ENCODE data around the gene TIMM21.

TIMM21 gene, protein sequence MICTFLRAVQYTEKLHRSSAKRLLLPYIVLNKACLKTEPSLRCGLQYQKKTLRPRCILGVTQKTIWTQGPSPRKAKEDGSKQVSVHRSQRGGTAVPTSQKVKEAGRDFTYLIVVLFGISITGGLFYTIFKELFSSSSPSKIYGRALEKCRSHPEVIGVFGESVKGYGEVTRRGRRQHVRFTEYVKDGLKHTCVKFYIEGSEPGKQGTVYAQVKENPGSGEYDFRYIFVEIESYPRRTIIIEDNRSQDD

GRCh38 chr18:74147779-74148542 lies at the start of gene TIMM21, which contains the start of gene FBXO15:
TIMM21 (plus strand) TSS chr18:74148523; CDS start chr18:74148809, 286 bp downstream.
FBXO15 (minus strand) TSS chr18:74147834; CDS start chr18:74147785, 49 bp downstream.
- peak; percentile 96 for DNase-seq

DNA sequence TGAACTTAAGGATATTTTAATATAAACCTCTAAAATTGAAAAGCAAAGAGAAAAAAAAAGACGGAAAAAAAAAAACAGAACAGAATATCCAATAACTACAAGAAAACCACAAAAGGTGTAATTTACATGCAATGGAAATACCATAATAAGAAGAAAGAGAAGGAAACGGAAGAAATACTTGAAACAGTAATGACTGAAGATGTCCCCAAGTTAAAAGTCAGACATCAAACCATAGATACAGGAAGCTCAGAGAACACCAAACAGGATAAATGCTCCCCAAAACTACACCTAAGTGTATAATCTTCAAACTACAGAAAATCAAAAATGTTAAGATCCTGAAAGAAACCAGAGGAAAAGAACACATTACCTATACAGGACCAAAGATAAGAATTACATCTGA lies 39.9 kb upstream of the TIMM21 start:
- no peak for DNase-seq

GRCh38 chr18:74110149-74110548 lies 38.2 kb upstream of the TIMM21 start:
- no peak for DNase-seq

DNA sequence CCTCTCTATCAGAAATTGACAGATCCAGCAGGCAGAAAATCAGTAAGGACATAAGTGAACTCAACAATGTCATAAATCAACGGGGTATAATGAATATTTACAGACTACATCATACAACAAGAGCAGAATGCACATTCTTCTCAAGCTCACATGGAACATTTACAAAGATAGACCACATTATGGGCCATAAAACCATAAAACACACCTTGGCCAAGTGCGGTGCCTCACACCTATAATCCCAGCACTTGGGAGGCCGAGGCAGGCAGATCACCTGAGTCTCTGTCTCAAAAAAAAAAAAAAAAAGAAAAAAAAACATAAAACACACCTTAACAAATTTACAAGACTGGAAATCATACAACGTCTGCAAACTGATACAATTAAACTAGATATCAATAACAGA lies 37.3 kb upstream of the TIMM21 start:
- DNase-seq: no peak

DNA sequence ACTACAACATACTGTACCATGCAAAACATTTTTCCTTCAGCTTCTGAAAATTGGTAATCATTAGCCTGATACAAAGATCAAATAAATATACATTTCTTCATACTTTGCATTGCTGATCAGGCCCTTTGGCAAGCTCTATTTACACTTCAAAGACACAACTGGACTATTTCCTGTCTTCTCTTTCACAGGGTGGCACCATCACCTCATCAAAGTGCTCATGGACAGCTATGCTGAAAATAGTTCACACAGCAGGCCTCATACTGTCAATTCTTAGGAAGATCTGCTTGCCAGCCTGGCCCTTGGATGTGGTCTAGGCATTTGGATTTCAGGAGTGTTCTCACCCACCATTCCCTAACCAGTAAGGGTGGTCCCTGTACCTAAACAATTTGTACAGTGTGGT lies 34.6 kb upstream of the TIMM21 start:
- DNase-seq: no peak

- DNase-seq: no peak
Observed at GRCh38 chr18:74114116-74114515, 34.2 kb upstream of the TIMM21 start.

GRCh38 chr18:74115046-74115445 lies 33.3 kb upstream of the TIMM21 start:
- DNase-seq: no peak

DNA sequence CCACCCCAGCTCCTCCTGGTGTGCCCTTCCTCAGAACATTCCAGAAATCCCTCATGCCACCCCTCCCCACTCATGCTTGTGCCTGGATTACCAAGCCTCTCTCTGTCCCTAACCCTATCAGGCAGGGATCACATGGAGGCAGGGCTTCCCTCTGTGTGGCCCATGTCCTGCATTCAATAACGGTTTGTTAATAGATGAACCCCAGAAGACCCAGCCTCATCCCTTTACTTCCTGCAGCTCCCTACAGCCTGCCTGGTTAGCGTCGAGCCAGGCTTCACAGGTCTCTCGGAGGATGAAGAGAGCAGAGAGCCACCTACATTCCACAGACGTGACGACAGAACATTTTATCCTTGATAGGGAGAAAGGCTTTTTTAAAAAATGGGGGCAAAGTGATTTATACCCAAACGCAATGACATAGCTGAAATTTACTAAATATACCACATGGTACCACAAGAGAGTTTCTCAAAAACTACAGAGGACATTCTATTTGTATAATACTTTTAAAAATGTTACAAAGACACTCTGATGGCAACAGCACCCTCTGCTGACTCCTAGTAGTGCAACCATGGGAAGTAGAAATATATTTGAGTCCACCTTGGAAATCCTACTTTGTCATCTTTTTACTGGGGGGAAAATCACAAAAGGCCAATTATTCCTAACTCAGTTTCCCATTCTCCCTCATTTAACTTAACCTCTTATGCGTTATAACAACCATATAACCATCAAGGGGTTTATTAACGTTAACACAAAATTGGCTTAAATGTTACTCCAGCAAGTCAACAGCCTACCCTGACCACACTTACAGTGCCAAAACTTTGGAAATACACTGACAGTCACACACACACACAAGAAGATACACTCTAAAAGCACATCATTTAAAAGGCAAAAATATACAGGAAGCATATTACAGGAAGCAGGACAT lies 31.4 kb upstream of the TIMM21 start:
- DNase-seq: no peak

DNA sequence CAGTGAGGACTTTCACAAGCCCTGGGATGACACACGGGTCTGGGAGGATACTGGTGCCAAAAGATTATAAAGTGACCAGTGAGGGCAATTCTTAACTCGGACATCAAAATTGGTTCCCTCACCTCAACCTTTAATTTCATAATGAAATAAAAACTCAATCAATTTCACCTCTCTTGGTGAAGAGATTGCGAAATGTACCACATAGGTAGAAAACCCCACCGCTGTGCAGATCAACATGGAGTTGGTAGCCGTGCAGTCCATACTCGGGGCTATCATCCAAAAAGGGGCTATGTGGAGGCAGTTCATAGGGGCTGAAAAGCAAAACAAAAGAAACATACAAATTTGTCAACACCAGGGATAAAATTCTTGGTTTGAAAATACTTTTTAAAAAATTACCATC lies 25.1 kb upstream of the TIMM21 start:
- DNase-seq: no peak

GRCh38 chr18:74124642-74125041 lies 23.7 kb upstream of the TIMM21 start:
- DNase-seq: no peak

- DNase-seq: no peak
Observed at GRCh38 chr18:74126684-74127655, 21.4 kb upstream of the TIMM21 start.

- no peak for DNase-seq
Observed at GRCh38 chr18:74128159-74128558, 20.2 kb upstream of the TIMM21 start.

DNA sequence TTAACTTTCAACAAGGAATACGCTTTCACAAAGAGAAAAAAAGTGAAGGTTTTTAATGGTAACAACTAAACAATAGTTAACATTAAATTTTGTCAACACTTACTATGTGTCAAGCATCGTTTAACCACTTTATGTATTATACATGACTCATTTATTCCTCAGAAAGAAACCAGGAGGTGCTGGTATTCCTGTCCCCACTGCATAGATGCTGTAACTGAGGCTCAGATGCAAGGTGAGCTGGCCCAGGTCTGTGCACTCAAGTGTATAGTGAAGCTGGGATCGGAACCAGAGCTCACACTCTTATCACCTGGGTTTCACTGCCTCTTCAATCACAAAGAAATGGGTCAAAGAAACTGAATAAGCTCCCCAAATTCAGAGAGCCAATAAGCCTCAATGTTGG lies 17.2 kb upstream of the TIMM21 start:
- no peak for DNase-seq

- DNase-seq: no peak
Observed at GRCh38 chr18:74132201-74132600, 16.1 kb upstream of the TIMM21 start.

- DNase-seq: no peak
Observed at GRCh38 chr18:74137920-74138538, 10.3 kb upstream of the TIMM21 start.

GRCh38 chr18:74139411-74139810 lies 8.9 kb upstream of the TIMM21 start:
- no peak for DNase-seq

- no peak for DNase-seq
Observed at GRCh38 chr18:74139888-74140287, 8.4 kb upstream of the TIMM21 start.

DNA sequence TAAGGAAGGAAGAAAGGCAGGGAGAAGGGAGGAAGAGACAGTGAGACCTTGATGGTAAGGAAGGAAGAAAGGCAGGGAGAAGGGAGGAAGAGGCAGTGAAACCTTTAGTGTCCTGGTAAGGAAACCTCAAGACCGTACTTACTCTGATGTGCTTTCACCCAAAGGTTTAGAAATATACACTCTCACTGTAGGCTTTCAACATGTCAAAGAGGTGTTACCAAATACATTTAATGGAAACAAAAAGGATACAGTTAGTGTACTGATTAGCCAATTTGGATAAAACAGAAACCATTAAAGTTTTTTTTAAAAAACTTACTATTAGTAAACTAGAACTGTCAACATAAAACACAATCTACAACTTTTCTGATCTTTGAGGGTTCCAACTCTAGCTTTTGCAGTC lies 7.7 kb upstream of the TIMM21 start:
- DNase-seq: no peak

DNA sequence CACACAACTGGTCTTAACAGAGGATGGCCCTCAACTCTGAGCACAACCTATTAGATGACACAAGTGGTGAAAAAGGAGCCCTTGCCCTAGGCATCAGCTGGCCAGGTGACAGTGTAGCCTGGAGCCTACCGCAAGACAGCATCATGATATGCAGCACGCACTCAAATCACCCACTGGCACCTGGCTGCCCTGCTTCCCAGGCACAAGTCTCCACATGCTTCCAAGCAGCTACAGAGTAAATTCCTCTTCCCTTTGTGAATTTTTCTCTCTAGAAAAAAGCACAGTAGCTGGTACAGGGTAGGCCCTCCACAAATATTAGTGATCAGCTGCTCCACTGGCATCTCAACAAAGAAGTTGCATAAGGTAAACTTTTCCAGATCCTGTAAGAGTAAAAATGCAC lies 6.7 kb upstream of the TIMM21 start:
- DNase-seq: no peak

GRCh38 chr18:74142252-74142651 lies 6.1 kb upstream of the TIMM21 start:
- no peak for DNase-seq

GRCh38 chr18:74146756-74147155 lies 1.6 kb upstream of the TIMM21 start:
- no peak for DNase-seq

GRCh38 chr18:74147491-74147778 lies 888 bp upstream of the TIMM21 start:
- DNase-seq: no peak
